ENCODE results near the gene FLNC.

- TF ChIP-seq CTCF (IDR thresholded peaks at IDR 0.05; ENCODE audit: poor library complexity) (no peak), EZH2 (IDR thresholded peaks at IDR 0.05; ENCODE audit: borderline replicate concordance) (no peak), EZH2phosphoT487 (IDR thresholded peaks at IDR 0.05; ENCODE audit: low read depth, severe bottlenecking, unreplicated experiment) (no peak)
Measured at GRCh38 chr7:128876586-128876977, 46.4 kb downstream of the FLNC start.

Data from hepatocyte (in vitro differentiated cells).